Panc1 (cell line): Measurements from ENCODE around the gene CREG1. TPM values are rescaled to one million over a fixed set of nuclear protein-coding genes. Genes with fewer than 3 reads are reported as not detected.

Source experiments
- ATAC-seq: fragments of 200-7000 bp; cut with Tn5 transposase; 2 replicates; pipeline ENCODE4 v1.9.1; 2020; ENCODE audit warnings: mild to moderate bottlenecking, moderate library complexity
- BruUV-seq: library from RNA; stranded (reverse); fragments of 400-500 nt; replicated peaks from 2 replicates; lab custom pipeline; 2021; lab: Mats Ljungman, UMichigan
- CTCF ChIA-PET: fragments of 300-600 bp; sonication (Branson Sonifier 250); formaldehyde crosslinking; loops from one replicate; lab custom pipeline; 2022; ENCODE audit warnings: antibody characterized with exemption; lab: Charles Lee
- POLR2A ChIA-PET: fragments of 300-600 bp; sonication (Branson Sonifier 250); formaldehyde crosslinking; loops from one replicate; lab custom pipeline; 2022; ENCODE audit warnings: antibody characterized with exemption; lab: Charles Lee
- DNase-seq: peaks from one replicate; pipeline ENCODE4 v3.0.0-alpha.2; 2010; ENCODE audit warnings: low read depth, low spot score
- H3K27ac ChIP-seq: 2 replicates; pipeline ENCODE4 v1.5.1; 2011; ENCODE audit warnings: mild to moderate bottlenecking, low read length, inconsistent platforms
- H3K27me3 ChIP-seq: fragments of 200-500 bp; sonication (Bioruptor generic); 2 replicates; pipeline ENCODE4 v1.6.0; 2014; ENCODE audit warnings: low read length, inconsistent platforms; ENCODE audit not compliant: control insufficient read depth, insufficient read depth
- H3K36me3 ChIP-seq: fragments of 200-500 bp; sonication (Bioruptor generic); 2 replicates; pipeline ENCODE4 v1.5.1; 2014; ENCODE audit warnings: inconsistent platforms, mild to moderate bottlenecking, low read length, moderate library complexity; ENCODE audit not compliant: control insufficient read depth, insufficient read depth
- H3K4me1 ChIP-seq: 2 replicates; pipeline ENCODE4 v1.5.1; 2011; ENCODE audit warnings: inconsistent platforms, mild to moderate bottlenecking, low read length, moderate library complexity; ENCODE audit not compliant: control insufficient read depth, insufficient read depth
- H3K4me3 ChIP-seq, 2 experiments: 2 replicates each; pipeline ENCODE4 v1.5.1; 2011 to 2012; ENCODE audit warnings: low read depth in 2 of 2, low read length in 2 of 2, mild to moderate bottlenecking in 2 of 2, inconsistent platforms in 1 of 2, moderate library complexity in 1 of 2
- H3K9me3 ChIP-seq: fragments of 200-500 bp; sonication (Bioruptor generic); 2 replicates; pipeline ENCODE4 v1.5.1; 2014; ENCODE audit warnings: low read depth, mild to moderate bottlenecking, inconsistent platforms, low read length, moderate library complexity; ENCODE audit not compliant: control insufficient read depth, insufficient read depth
- CTCF ChIP-seq: fragments of 450-650 bp; IDR thresholded peaks from 2 replicates; pipeline ENCODE4 v1.5.1; 2017; ENCODE audit warnings: mild to moderate bottlenecking
- POLR2AphosphoS5 ChIP-seq: IDR thresholded peaks from 2 replicates; pipeline ENCODE4 v1.6.1; 2012; ENCODE audit warnings: mild to moderate bottlenecking, low read depth, low read length, moderate library complexity
- SIN3A ChIP-seq: IDR thresholded peaks from 2 replicates; pipeline ENCODE4 v1.6.1; 2012; ENCODE audit warnings: low read depth, mild to moderate bottlenecking, low read length, moderate library complexity, borderline replicate concordance; ENCODE audit not compliant: insufficient read depth
- TCF7L2 ChIP-seq: IDR thresholded peaks from 2 replicates; pipeline ENCODE4 v1.6.1; 2011; ENCODE audit warnings: mild to moderate bottlenecking, low read depth, low read length, inconsistent platforms
- in situ Hi-C: cut with HindIII; loops from 2 replicates; pipeline ENCODE4 v1.10.0; 2016; ENCODE audit warnings: low sequenced_read_pairs, low pct_unique_long_range_greater_than_20kb
- intact Hi-C: fragments of 100-400 bp; cut with micrococcal nuclease; formaldehyde crosslinking; loops from one replicate; pipeline ENCODE4 v1.10.0; 2022; ENCODE audit not compliant: unreplicated experiment
- total RNA-seq: library from RNA; stranded (reverse); gene quantifications from one replicate; pipeline ENCODE4 v1.2.1, GENCODE V29; 2021; ENCODE audit not compliant: unreplicated experiment
- TF ChIP-seq, protein P1 (sequence below), 2 experiments: IDR thresholded peaks; 2 replicates each; pipeline ENCODE4 v1.6.1; 2011 to 2012; ENCODE audit warnings: low read depth in 2 of 2, control low read depth in 1 of 2, low read length in 1 of 2, mild to moderate bottlenecking in 1 of 2, moderate library complexity in 1 of 2; ENCODE audit not compliant: insufficient read depth in 1 of 2

The CREG1 gene
- total RNA-seq, 1 experiment from 2014 or later: 25.9 TPM

DNA sequence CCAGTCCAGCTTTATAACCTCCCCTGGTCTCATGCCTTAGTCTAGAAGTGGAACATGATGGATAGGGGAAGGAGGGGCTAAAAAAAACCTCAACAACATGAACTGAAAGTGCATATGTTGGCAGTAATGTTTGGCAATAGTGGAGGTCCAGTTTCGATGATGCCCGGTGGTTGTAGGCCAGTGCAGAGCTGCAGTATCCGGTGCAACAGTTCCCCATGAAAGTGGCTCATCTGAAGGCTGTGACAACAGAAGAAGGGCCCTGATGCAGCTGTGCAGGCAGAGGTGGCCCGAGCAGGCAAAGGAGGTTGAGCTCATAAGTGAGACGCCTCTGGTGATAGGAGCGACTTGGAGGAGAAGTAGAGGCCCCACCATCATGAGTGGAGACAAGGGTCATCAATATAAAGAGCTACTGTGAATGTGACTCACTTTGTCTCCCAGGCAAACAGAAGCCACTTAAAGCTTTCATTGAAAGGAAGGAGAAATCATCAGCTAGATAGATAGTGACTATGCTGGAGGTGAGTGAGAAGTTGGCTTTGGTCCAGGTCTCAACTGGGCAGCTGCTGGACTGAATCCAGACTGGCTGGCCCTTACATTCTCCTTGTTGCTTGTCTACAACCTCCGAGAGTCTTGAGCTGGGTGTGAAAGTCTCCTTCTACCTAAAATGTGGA is 10.2 kb upstream of the CREG1 start:
- Histone ChIP-seq H3K4me3 (no peak overlapping the region), H3K27me3 (no peaks in the 10 kb centered on the region), H3K9me3 (no peaks in the 10 kb centered on the region), H3K36me3 (no peaks in the 10 kb centered on the region), H3K27ac (no peak overlapping the region), H3K4me1 (no peaks in the 10 kb centered on the region)
- ChIA-PET CTCF (no interaction called here), POLR2A (no interaction called here)
- in situ Hi-C loops (no loop called here), intact Hi-C loops (no loop called here)
- BruUV-seq: no TSS peak
- ATAC-seq (no peak), DNase-seq (no peak)
- TF ChIP-seq POLR2AphosphoS5 (no peak), CTCF (no peak), TCF7L2 (no peak), SIN3A (no peak)
- TF ChIP-seq, protein P1, sequence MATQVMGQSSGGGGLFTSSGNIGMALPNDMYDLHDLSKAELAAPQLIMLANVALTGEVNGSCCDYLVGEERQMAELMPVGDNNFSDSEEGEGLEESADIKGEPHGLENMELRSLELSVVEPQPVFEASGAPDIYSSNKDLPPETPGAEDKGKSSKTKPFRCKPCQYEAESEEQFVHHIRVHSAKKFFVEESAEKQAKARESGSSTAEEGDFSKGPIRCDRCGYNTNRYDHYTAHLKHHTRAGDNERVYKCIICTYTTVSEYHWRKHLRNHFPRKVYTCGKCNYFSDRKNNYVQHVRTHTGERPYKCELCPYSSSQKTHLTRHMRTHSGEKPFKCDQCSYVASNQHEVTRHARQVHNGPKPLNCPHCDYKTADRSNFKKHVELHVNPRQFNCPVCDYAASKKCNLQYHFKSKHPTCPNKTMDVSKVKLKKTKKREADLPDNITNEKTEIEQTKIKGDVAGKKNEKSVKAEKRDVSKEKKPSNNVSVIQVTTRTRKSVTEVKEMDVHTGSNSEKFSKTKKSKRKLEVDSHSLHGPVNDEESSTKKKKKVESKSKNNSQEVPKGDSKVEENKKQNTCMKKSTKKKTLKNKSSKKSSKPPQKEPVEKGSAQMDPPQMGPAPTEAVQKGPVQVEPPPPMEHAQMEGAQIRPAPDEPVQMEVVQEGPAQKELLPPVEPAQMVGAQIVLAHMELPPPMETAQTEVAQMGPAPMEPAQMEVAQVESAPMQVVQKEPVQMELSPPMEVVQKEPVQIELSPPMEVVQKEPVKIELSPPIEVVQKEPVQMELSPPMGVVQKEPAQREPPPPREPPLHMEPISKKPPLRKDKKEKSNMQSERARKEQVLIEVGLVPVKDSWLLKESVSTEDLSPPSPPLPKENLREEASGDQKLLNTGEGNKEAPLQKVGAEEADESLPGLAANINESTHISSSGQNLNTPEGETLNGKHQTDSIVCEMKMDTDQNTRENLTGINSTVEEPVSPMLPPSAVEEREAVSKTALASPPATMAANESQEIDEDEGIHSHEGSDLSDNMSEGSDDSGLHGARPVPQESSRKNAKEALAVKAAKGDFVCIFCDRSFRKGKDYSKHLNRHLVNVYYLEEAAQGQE (IDR thresholded peaks at IDR 0.05; ENCODE audit: insufficient read depth in 1 of 2, low read depth in 2 of 2, low read length in 1 of 2): no peak

DNA sequence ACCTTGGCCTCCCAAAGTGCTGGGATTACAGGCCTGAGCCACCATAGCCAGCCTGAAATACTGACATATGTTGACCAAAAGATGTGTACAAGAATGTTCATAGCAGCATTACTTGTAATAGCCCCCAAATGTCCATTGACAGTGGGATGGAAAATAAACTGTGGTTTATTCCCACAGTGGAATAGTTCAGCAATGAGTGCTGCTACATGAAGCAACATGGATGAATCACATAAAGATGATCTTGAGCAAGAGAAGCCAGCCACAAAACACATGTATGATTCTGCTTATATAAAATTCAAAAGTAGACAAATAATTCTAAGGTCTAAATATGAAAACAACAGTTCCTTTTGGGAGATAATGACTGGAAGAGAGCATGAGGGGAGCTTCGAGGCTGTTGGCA is 9.1 kb upstream of the CREG1 start:
- TF ChIP-seq, protein P1 (IDR thresholded peaks at IDR 0.05; ENCODE audit: insufficient read depth in 1 of 2, low read depth in 2 of 2, low read length in 1 of 2): no peak
- TF ChIP-seq TCF7L2 (no peak), CTCF (no peak)
- in situ Hi-C loops: no loop called here
- Histone ChIP-seq H3K27ac (no peak overlapping the region), H3K4me1 (no peaks in the 10 kb centered on the region), H3K4me3 (no peak overlapping the region), H3K27me3 (no peaks in the 10 kb centered on the region), H3K9me3 (no peaks in the 10 kb centered on the region), H3K36me3 (no peaks in the 10 kb centered on the region)
- DNase-seq: no peak
- ChIA-PET CTCF (interaction anchor here (0.6 kb wide), 1 partner anchor 154 kb away, joined by 4 read pairs; no protein-coding TSS in a partner anchor), POLR2A (no interaction called here)
- intact Hi-C loops: no loop called here
- no TSS peak for BruUV-seq
- ATAC-seq: no peak
